Stimulated activated CD4-positive, alpha-beta T cell treated with anti-CD3 and anti-CD28 coated beads, Interleukin-4, amount 100 ng/mL, for 48 hours (primary cell): ENCODE data around the gene MICAL2.
"Not testable (repeated sequence)": the region's sequence is repeated elsewhere in the genome, so short reads cannot be mapped to it uniquely, and the experiment has no call there.

Experiments used
- DNase-seq, 2 donors: peaks; one replicate each; pipeline ENCODE4 v3.0.0-alpha.2; 2020; ENCODE audit warnings: low read depth in 2 of 2

MICAL2 gene

GRCh38 chr11:12135185-12135584 is 24.8 kb downstream of the MICAL2 start:
- no peak for DNase-seq

GRCh38 chr11:12137005-12137690 is 26.8 kb downstream of the MICAL2 start:
- no peak for DNase-seq

- no peak for DNase-seq
Observed at GRCh38 chr11:12137938-12138731, 27.7 kb downstream of the MICAL2 start.

- DNase-seq, result no peak
Observed at GRCh38 chr11:12139144-12139881, 28.9 kb downstream of the MICAL2 start.

- no peak for DNase-seq
Observed at GRCh38 chr11:12140186-12140793, 29.9 kb downstream of the MICAL2 start.

GRCh38 chr11:12141283-12141682 is 30.9 kb downstream of the MICAL2 start:
- DNase-seq, result no peak

- no peak for DNase-seq
Observed at GRCh38 chr11:12142176-12142575, 31.8 kb downstream of the MICAL2 start.

GRCh38 chr11:12142909-12143308 is 32.5 kb downstream of the MICAL2 start:
- no peak for DNase-seq

GRCh38 chr11:12143461-12144258 is 33.3 kb downstream of the MICAL2 start:
- DNase-seq, result no peak

GRCh38 chr11:12144330-12145174 is 34.2 kb downstream of the MICAL2 start:
- DNase-seq, result no peak

- not testable (repeated sequence) for DNase-seq
Observed at GRCh38 chr11:12146678-12147077, 36.3 kb downstream of the MICAL2 start.

GRCh38 chr11:12147827-12148226 is 37.4 kb downstream of the MICAL2 start:
- no peak for DNase-seq

GRCh38 chr11:12148466-12148865 is 38.1 kb downstream of the MICAL2 start:
- DNase-seq, result no peak

- no peak for DNase-seq
Observed at GRCh38 chr11:12148882-12149281, 38.5 kb downstream of the MICAL2 start.

- peak; percentile 45 to 63 for DNase-seq
Observed at GRCh38 chr11:12149672-12150225, 39.4 kb downstream of the MICAL2 start.

- peak; percentile 52 to 71 for DNase-seq
Observed at GRCh38 chr11:12150831-12151382, 40.5 kb downstream of the MICAL2 start.

- DNase-seq, result no peak
Observed at GRCh38 chr11:12152321-12152720, 41.9 kb downstream of the MICAL2 start.

- DNase-seq, result no peak
Observed at GRCh38 chr11:12154871-12155668, 44.7 kb downstream of the MICAL2 start.

- DNase-seq, result no peak
Observed at GRCh38 chr11:12155696-12156095, 45.3 kb downstream of the MICAL2 start.
